Ishikawa (cell line): ENCODE data around the gene SMAD9.

ENCODE experiments used
- CEBPB ChIP-seq: IDR thresholded peaks from 2 replicates; pipeline ENCODE4 v1.6.1; 2012
- CREB1 ChIP-seq: IDR thresholded peaks from 2 replicates; pipeline ENCODE4 v1.6.1; 2012; ENCODE audit warnings: low read depth
- EGR1 ChIP-seq: IDR thresholded peaks from 2 replicates; pipeline ENCODE4 v1.6.1; 2012
- EP300 ChIP-seq: IDR thresholded peaks from 2 replicates; pipeline ENCODE4 v1.6.1; 2012; ENCODE audit warnings: borderline replicate concordance
- FOXM1 ChIP-seq: IDR thresholded peaks from 2 replicates; pipeline ENCODE4 v1.6.1; 2012; ENCODE audit warnings: low read depth, borderline replicate concordance
- MAX ChIP-seq: IDR thresholded peaks from 2 replicates; pipeline ENCODE4 v1.6.1; 2012
- NFIC ChIP-seq: IDR thresholded peaks from 2 replicates; pipeline ENCODE4 v1.6.1; 2012
- RAD21 ChIP-seq: IDR thresholded peaks from 2 replicates; pipeline ENCODE4 v1.6.1; 2012; ENCODE audit warnings: low read depth
- REST ChIP-seq: IDR thresholded peaks from 2 replicates; pipeline ENCODE4 v1.6.1; 2012; ENCODE audit warnings: low read depth, mild to moderate bottlenecking
- TAF1 ChIP-seq: IDR thresholded peaks from 2 replicates; pipeline ENCODE4 v1.6.1; 2012; ENCODE audit warnings: low read depth, mild to moderate bottlenecking
- TCF12 ChIP-seq: IDR thresholded peaks from 2 replicates; pipeline ENCODE4 v1.6.1; 2012; ENCODE audit warnings: low read depth
- TEAD4 ChIP-seq: IDR thresholded peaks from 2 replicates; pipeline ENCODE4 v1.6.1; 2012
- USF1 ChIP-seq: IDR thresholded peaks from 2 replicates; pipeline ENCODE4 v1.6.1; 2012
- YY1 ChIP-seq: IDR thresholded peaks from 2 replicates; pipeline ENCODE4 v1.6.1; 2012; ENCODE audit warnings: low read depth
- ZBTB7A ChIP-seq: IDR thresholded peaks from 2 replicates; pipeline ENCODE4 v1.6.1; 2012; ENCODE audit warnings: low read depth

The SMAD9 gene

GRCh38 chr13:36815062-36815461 lies 105.0 kb downstream of the SMAD9 start:
- TF ChIP-seq ZBTB7A (no peak), RAD21 (peak; percentile 19; the same call in 1 of the 2 replicates)

- TF ChIP-seq YY1 (no peak), FOXM1 (no peak), TEAD4 (no peak), RAD21 (no peak), CEBPB (no peak), MAX (no peak), TCF12 (no peak), NFIC (no peak)
Observed at GRCh38 chr13:36814465-36814864, 105.6 kb downstream of the SMAD9 start.

- no peak for TF ChIP-seq FOXM1
- TF ChIP-seq CEBPB, result no peak
- no peak for TF ChIP-seq RAD21
- TF ChIP-seq TEAD4, result no peak
- TF ChIP-seq TCF12, result no peak
- TF ChIP-seq YY1, result no peak
- no peak for TF ChIP-seq EP300
- TF ChIP-seq ZBTB7A, result no peak
- no peak for TF ChIP-seq NFIC
Observed at GRCh38 chr13:36813225-36813624, 106.8 kb downstream of the SMAD9 start.

- no peak for TF ChIP-seq EP300
- TF ChIP-seq RAD21, result no peak
- TF ChIP-seq USF1, result no peak
- no peak for TF ChIP-seq CREB1
- TF ChIP-seq YY1, result no peak
- no peak for TF ChIP-seq EGR1
- no peak for TF ChIP-seq FOXM1
Observed at GRCh38 chr13:36807616-36808015, 112.4 kb downstream of the SMAD9 start.

GRCh38 chr13:36806102-36806501 lies 113.9 kb downstream of the SMAD9 start:
- no peak for TF ChIP-seq NFIC
- no peak for TF ChIP-seq TAF1
- no peak for TF ChIP-seq YY1
- TF ChIP-seq RAD21, result no peak
- TF ChIP-seq USF1, result no peak
- no peak for TF ChIP-seq REST
- TF ChIP-seq TCF12, result no peak
- TF ChIP-seq CREB1, result no peak
- no peak for TF ChIP-seq TEAD4
- no peak for TF ChIP-seq FOXM1
- TF ChIP-seq EGR1, result no peak
- no peak for TF ChIP-seq ZBTB7A
- TF ChIP-seq EP300, result no peak
- no peak for TF ChIP-seq CEBPB
- no peak for TF ChIP-seq MAX

- TF ChIP-seq EP300, result no peak
- TF ChIP-seq RAD21, result no peak
- no peak for TF ChIP-seq CEBPB
- no peak for TF ChIP-seq TEAD4
- TF ChIP-seq TAF1, result no peak
- TF ChIP-seq MAX, result no peak
- TF ChIP-seq TCF12, result no peak
- no peak for TF ChIP-seq FOXM1
- no peak for TF ChIP-seq CREB1
- TF ChIP-seq NFIC, result no peak
- no peak for TF ChIP-seq EGR1
- no peak for TF ChIP-seq REST
- no peak for TF ChIP-seq USF1
- no peak for TF ChIP-seq YY1
- TF ChIP-seq ZBTB7A, result no peak
Observed at GRCh38 chr13:36804588-36804987, 115.5 kb downstream of the SMAD9 start.
